GM06990 (cell line): ENCODE data around the gene PAQR4.
A peak's percentile ranks its signal among the peaks of the same experiment; 100 is the strongest.

Experiments used
- DNase-seq: peaks from one replicate; pipeline ENCODE4 v3.0.0-alpha.2; 2011; ENCODE audit not compliant: insufficient read length; ENCODE audit errors: extremely low read depth
- H3K27me3 ChIP-seq: replicated peaks from 2 replicates; pipeline ENCODE4 v1.6.0; 2011; ENCODE audit warnings: low read length; ENCODE audit not compliant: control insufficient read depth, insufficient read depth
- H3K36me3 ChIP-seq: 2 replicates; pipeline ENCODE4 v1.5.1; 2011; ENCODE audit warnings: low read length; ENCODE audit not compliant: control insufficient read depth, insufficient read depth
- H3K4me3 ChIP-seq: replicated peaks from 2 replicates; pipeline ENCODE4 v1.5.1; 2011; ENCODE audit warnings: low read depth, mild to moderate bottlenecking, control low read depth, low read length
- CTCF ChIP-seq: IDR thresholded peaks from 2 replicates; pipeline ENCODE4 v1.5.1; 2011; ENCODE audit warnings: low read length, control low read depth, mild to moderate bottlenecking, inconsistent platforms; ENCODE audit not compliant: insufficient read depth, poor library complexity, severe bottlenecking

Gene PAQR4

GRCh38 chr16:2968738-2969544 is at the start of gene PAQR4:
Gene PAQR4 (plus strand): TSS chr16:2969348. CDS start chr16:2969675, 327 bp downstream.
- Histone ChIP-seq H3K36me3 (peaks cover 7% of the 10 kb centered on the region), H3K4me3 (peak within 1 kb of the TSS; percentile 88), H3K27me3 (no peaks in the 10 kb centered on the region)
- no peak for TF ChIP-seq CTCF
- peak; percentile 97 for DNase-seq

DNA sequence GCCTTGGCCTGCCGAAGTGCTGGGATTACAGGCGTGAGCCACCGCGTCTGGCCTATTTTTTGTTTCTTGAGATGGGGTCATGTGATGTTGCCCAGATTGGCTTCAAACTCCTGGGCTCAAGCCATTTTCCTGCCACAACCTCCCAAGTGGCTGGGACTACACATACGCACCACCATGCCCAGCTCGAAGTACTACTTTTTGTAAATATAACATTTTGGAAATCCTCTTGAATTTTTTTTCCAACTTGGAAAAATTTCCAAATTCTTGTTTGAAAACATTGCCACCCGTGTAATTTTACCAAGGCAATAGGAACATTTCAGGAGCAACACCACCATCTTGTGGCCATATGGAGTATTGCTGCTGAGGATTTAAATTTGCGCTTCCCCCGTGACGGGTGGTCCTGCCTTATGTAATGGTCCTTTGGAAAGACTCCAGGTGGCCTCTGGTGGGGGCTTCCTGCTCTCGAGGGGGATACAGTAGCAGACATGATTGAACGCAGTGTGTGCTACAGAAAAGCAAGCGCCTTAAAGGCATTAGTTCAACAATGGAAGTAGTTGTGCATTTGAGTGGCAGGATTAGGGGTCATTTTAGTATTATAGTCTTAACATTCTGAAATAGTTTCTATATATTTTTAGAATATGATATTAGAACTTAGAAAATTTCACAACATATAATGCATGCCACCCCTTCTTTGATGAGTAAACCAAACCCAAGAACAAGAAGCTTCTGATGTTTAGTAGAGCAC is 49.5 kb upstream of the PAQR4 start:
- TF ChIP-seq CTCF, result peak; percentile 83
- no peaks in the 10 kb centered on the region; the same call in 1 of the 2 replicates for H3K36me3 ChIP-seq
- no peak overlapping the region for H3K4me3 ChIP-seq
- peak; percentile 44 for DNase-seq
- H3K27me3 ChIP-seq, result no peaks in the 10 kb centered on the region

DNA sequence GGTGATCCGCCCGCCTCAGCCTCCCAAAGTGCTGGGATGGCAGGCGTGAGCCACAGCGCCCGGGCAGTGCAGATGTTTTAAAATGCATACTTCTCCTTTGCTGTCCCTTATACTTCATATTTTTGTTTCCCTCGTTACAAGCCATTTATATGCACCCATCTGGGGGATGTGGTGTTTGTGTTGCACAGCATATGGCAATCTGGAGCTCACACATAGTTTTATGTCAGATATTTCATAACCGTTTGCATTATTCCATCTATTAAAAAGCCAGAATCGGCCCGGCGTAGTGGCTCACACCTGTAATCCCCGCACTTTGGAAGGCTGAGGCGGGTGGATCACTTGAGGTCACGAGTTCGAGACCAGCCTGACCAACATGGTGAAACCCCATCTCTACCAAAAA is 45.7 kb upstream of the PAQR4 start:
- TF ChIP-seq CTCF, result no peak
- H3K36me3 ChIP-seq, result no peaks in the 10 kb centered on the region; the same call in 1 of the 2 replicates
- DNase-seq, result no peak
- H3K4me3 ChIP-seq, result no peak overlapping the region
- no peaks in the 10 kb centered on the region for H3K27me3 ChIP-seq

- Histone ChIP-seq H3K4me3 (no peak overlapping the region), H3K27me3 (no peaks in the 10 kb centered on the region), H3K36me3 (peaks cover 3% of the 10 kb centered on the region)
- TF ChIP-seq CTCF, result no peak
- DNase-seq, result no peak
Measured at GRCh38 chr16:2924901-2925755, 44.0 kb upstream of the PAQR4 start.

GRCh38 chr16:2925951-2926649 is 43.0 kb upstream of the PAQR4 start:
- Histone ChIP-seq H3K27me3 (no peaks in the 10 kb centered on the region), H3K36me3 (peaks cover 5% of the 10 kb centered on the region), H3K4me3 (no peak overlapping the region)
- no peak for TF ChIP-seq CTCF
- DNase-seq, result no peak
